ENCODE data around the gene NPAS3.

The NPAS3 gene

DNA sequence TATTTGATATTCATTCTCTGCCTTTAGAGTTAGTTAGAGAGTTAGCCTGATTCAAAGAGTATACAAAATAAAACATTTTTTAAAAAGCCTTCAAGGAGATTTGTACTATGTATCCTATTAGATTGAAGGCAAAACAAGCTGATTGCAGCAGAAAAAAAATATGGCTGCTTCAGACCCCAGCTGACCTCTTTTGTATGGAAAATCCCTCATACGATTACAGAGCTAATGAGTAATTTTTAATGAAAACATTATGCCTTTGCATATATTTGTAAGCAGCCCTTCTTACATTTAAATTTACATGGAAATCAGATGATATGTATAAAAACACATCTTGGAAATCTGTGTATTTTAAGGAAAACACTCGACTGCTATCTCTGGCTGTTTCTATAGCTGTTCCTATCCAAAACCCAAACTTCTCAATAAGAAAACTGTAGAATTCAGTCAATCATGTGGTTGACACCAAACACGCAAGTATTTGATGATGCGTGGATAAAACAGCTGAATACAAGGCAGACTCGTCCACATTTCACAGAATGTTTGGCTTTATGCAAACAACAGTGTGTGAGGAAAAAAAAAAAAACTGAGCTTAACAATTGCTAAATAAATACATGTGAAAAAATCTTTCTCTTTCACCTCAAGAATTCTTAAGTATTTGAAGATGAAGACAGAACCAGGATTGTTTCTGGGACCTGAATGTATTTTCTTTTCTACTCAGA is 736.9 kb downstream of the NPAS3 start:
- Histone ChIP-seq H3K79me2 (ENCODE audit: control insufficient read depth, insufficient read depth, low read length, poor library complexity) (no peaks in the 10 kb centered on the region), H3K4me2 (ENCODE audit: low read length) (no peak overlapping the region), H4K12ac (ENCODE audit: low read depth, low read length) (no peak overlapping the region), H3K27me3 (ENCODE audit: insufficient read depth, low read length) (no peaks in the 10 kb centered on the region), H3K9me3 (ENCODE audit: insufficient read depth, low read depth, low read length) (no peaks in the 10 kb centered on the region), H4K8ac (ENCODE audit: low read depth, low read length) (no peak overlapping the region), H2BK12ac (ENCODE audit: low read length) (no peak overlapping the region), H2BK5ac (ENCODE audit: low read depth, low read length, poor library complexity) (no peak overlapping the region), H3K23ac (ENCODE audit: low read length) (no peak overlapping the region), H3K27ac (ENCODE audit: low read depth, low read length) (no peak overlapping the region), H3K9ac (ENCODE audit: low read length) (no peak overlapping the region), H2AFZ (ENCODE audit: insufficient read depth, low read length, poor library complexity) (no peak overlapping the region), H3K18ac (ENCODE audit: low read length) (no peak overlapping the region), H3K14ac (ENCODE audit: low read length) (no peak overlapping the region), H3K4ac (ENCODE audit: low read depth, low read length) (no peak overlapping the region), H2AK5ac (ENCODE audit: low read length) (no peak overlapping the region), H2BK120ac (ENCODE audit: insufficient read depth, low read length, poor library complexity) (no peak overlapping the region), H3K4me1 (ENCODE audit: control insufficient read depth in 1 of 2, insufficient read depth in 2 of 2, low read length in 2 of 2) (peaks cover 0 to 6% of the 10 kb centered on the region in 2 experiments), H4K91ac (ENCODE audit: low read depth, low read length) (no peak overlapping the region), H3K36me3 (ENCODE audit: control insufficient read depth in 1 of 2, insufficient read depth in 2 of 2, low read length in 2 of 2) (no peaks in the 10 kb centered on the region), H3K4me3 (ENCODE audit: low read depth, low read length) (no peak overlapping the region), H3K79me1 (ENCODE audit: low read length) (no peaks in the 10 kb centered on the region)
- no CpG with 5 or more reads among the region's 5 CpGs for WGBS (ENCODE audit: extremely low coverage, insufficient coverage, insufficient read length)
- no peak for DNase-seq

DNA sequence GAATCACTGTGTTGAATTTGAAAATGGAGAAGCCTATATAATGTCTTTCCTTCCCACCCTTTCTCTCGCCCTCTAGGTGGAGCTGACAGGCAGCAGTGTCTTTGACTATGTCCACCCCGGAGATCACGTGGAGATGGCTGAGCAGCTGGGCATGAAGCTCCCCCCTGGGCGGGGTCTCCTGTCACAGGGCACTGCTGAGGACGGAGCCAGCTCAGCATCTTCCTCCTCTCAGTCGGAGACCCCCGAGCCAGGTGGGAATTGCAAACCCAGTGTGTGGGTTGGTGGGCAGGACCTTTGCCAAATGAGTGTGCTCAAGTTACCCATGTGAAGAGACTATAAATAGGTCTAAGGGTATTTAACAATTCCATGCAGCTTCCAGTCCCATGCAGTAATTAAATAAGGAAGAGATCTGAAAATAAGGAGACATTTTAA is 737.5 kb downstream of the NPAS3 start:
- H3K4me1 ChIP-seq (ENCODE audit: control insufficient read depth in 1 of 2, insufficient read depth in 2 of 2, low read length in 2 of 2), result peaks cover 0 to 6% of the 10 kb centered on the region in 2 experiments
- no peak overlapping the region for H3K4me3 ChIP-seq (ENCODE audit: low read depth, low read length)
- no peak overlapping the region for H3K4ac ChIP-seq (ENCODE audit: low read depth, low read length)
- H3K27ac ChIP-seq (ENCODE audit: low read depth, low read length), result no peak overlapping the region
- peak in 1 of 2 donors; percentile 21 for DNase-seq
- no peak overlapping the region for H3K9ac ChIP-seq (ENCODE audit: low read length)
- H2BK5ac ChIP-seq (ENCODE audit: low read depth, low read length, poor library complexity), result no peak overlapping the region
- no peaks in the 10 kb centered on the region for H3K79me1 ChIP-seq (ENCODE audit: low read length)
- no peak overlapping the region for H2AFZ ChIP-seq (ENCODE audit: insufficient read depth, low read length, poor library complexity)
- H4K8ac ChIP-seq (ENCODE audit: low read depth, low read length), result no peak overlapping the region
- no peak overlapping the region for H3K18ac ChIP-seq (ENCODE audit: low read length)
- WGBS (ENCODE audit: extremely low coverage, insufficient coverage, insufficient read length), result no CpG with 5 or more reads among the region's 7 CpGs
- H2BK120ac ChIP-seq (ENCODE audit: insufficient read depth, low read length, poor library complexity), result no peak overlapping the region
- no peaks in the 10 kb centered on the region for H3K79me2 ChIP-seq (ENCODE audit: control insufficient read depth, insufficient read depth, low read length, poor library complexity)
- no peaks in the 10 kb centered on the region for H3K36me3 ChIP-seq (ENCODE audit: control insufficient read depth in 1 of 2, insufficient read depth in 2 of 2, low read length in 2 of 2)
- H3K9me3 ChIP-seq (ENCODE audit: insufficient read depth, low read depth, low read length), result no peaks in the 10 kb centered on the region
- H3K27me3 ChIP-seq (ENCODE audit: insufficient read depth, low read length), result no peaks in the 10 kb centered on the region
- H2AK5ac ChIP-seq (ENCODE audit: low read length), result no peak overlapping the region
- H3K23ac ChIP-seq (ENCODE audit: low read length), result no peak overlapping the region
- H4K91ac ChIP-seq (ENCODE audit: low read depth, low read length), result no peak overlapping the region
- peak overlapping the region; percentile 11 for H2BK12ac ChIP-seq (ENCODE audit: low read length)
- no peak overlapping the region for H3K4me2 ChIP-seq (ENCODE audit: low read length)
- H3K14ac ChIP-seq (ENCODE audit: low read length), result no peak overlapping the region
- no peak overlapping the region for H4K12ac ChIP-seq (ENCODE audit: low read depth, low read length)

DNA sequence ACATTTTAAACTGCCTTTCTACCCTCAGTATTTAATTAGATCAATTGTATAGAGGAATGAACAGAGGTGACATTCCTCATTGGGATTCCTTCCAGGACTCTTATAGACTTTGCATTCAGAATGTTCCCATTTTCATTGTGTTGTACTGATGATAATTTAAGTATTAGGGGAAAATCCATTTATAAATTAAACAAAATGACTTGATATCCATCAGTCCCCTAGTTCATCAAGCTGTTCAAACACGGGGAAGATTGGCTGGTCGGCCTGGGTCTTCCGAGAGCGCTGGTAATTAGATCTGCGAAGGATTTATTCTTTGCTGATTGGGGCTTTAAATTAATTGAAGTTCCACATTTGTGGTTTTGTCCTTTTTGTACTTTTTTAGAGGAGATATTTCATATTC is 738.2 kb downstream of the NPAS3 start:
- Histone ChIP-seq H3K27ac (ENCODE audit: low read depth, low read length) (no peak overlapping the region), H3K18ac (ENCODE audit: low read length) (no peak overlapping the region), H3K4me1 (ENCODE audit: control insufficient read depth in 1 of 2, insufficient read depth in 2 of 2, low read length in 2 of 2) (peaks cover 0 to 6% of the 10 kb centered on the region in 2 experiments), H3K79me1 (ENCODE audit: low read length) (no peaks in the 10 kb centered on the region), H3K4me3 (ENCODE audit: low read depth, low read length) (no peak overlapping the region), H2BK120ac (ENCODE audit: insufficient read depth, low read length, poor library complexity) (no peak overlapping the region), H3K4ac (ENCODE audit: low read depth, low read length) (no peak overlapping the region), H2AK5ac (ENCODE audit: low read length) (no peak overlapping the region), H4K8ac (ENCODE audit: low read depth, low read length) (no peak overlapping the region), H3K14ac (ENCODE audit: low read length) (no peak overlapping the region), H2BK5ac (ENCODE audit: low read depth, low read length, poor library complexity) (no peak overlapping the region), H4K91ac (ENCODE audit: low read depth, low read length) (no peak overlapping the region), H3K23ac (ENCODE audit: low read length) (no peak overlapping the region), H3K79me2 (ENCODE audit: control insufficient read depth, insufficient read depth, low read length, poor library complexity) (no peaks in the 10 kb centered on the region), H3K36me3 (ENCODE audit: control insufficient read depth in 1 of 2, insufficient read depth in 2 of 2, low read length in 2 of 2) (no peaks in the 10 kb centered on the region), H2BK12ac (ENCODE audit: low read length) (no peak overlapping the region), H3K4me2 (ENCODE audit: low read length) (no peak overlapping the region), H3K9ac (ENCODE audit: low read length) (no peak overlapping the region), H3K27me3 (ENCODE audit: insufficient read depth, low read length) (no peaks in the 10 kb centered on the region), H4K12ac (ENCODE audit: low read depth, low read length) (no peak overlapping the region), H2AFZ (ENCODE audit: insufficient read depth, low read length, poor library complexity) (no peak overlapping the region), H3K9me3 (ENCODE audit: insufficient read depth, low read depth, low read length) (no peaks in the 10 kb centered on the region)
- no peak for DNase-seq
- no CpG with 5 or more reads among the region's 5 CpGs for WGBS (ENCODE audit: extremely low coverage, insufficient coverage, insufficient read length)

DNA sequence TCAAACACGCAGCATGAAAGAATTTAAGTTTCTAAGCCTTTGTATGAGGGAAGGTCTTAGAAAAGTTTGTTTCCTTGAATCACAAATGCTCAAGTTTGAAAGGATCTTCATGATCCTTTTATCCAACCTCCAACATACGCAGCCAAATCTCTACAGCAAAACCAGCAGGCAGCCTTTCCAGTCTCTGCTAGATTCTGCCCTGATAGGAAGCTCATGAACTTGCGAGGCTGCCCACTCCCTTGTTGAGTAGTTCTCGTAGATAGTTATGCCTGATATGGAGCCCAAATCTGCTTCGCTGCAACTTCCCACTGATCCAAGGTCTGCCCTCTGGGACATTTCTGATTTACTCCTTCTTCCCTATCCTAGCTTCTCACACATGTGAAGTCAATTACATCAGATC is 739.3 kb downstream of the NPAS3 start:
- Histone ChIP-seq H3K23ac (ENCODE audit: low read length) (no peak overlapping the region), H3K27me3 (ENCODE audit: insufficient read depth, low read length) (no peaks in the 10 kb centered on the region), H2BK12ac (ENCODE audit: low read length) (peak overlapping the region; percentile 45), H2BK120ac (ENCODE audit: insufficient read depth, low read length, poor library complexity) (no peak overlapping the region), H2AK5ac (ENCODE audit: low read length) (no peak overlapping the region), H4K12ac (ENCODE audit: low read depth, low read length) (no peak overlapping the region), H3K4me3 (ENCODE audit: low read depth, low read length) (no peak overlapping the region), H4K91ac (ENCODE audit: low read depth, low read length) (no peak overlapping the region), H3K79me2 (ENCODE audit: control insufficient read depth, insufficient read depth, low read length, poor library complexity) (no peaks in the 10 kb centered on the region), H3K27ac (ENCODE audit: low read depth, low read length) (no peak overlapping the region), H3K14ac (ENCODE audit: low read length) (no peak overlapping the region), H3K9ac (ENCODE audit: low read length) (no peak overlapping the region), H2BK5ac (ENCODE audit: low read depth, low read length, poor library complexity) (no peak overlapping the region), H4K8ac (ENCODE audit: low read depth, low read length) (no peak overlapping the region), H3K79me1 (ENCODE audit: low read length) (no peaks in the 10 kb centered on the region), H3K4me1 (ENCODE audit: control insufficient read depth in 1 of 2, insufficient read depth in 2 of 2, low read length in 2 of 2) (peaks cover 0 to 6% of the 10 kb centered on the region in 2 experiments), H3K4ac (ENCODE audit: low read depth, low read length) (no peak overlapping the region), H3K9me3 (ENCODE audit: insufficient read depth, low read depth, low read length) (no peaks in the 10 kb centered on the region), H3K36me3 (ENCODE audit: control insufficient read depth in 1 of 2, insufficient read depth in 2 of 2, low read length in 2 of 2) (no peaks in the 10 kb centered on the region), H3K18ac (ENCODE audit: low read length) (peak overlapping the region; percentile 76), H2AFZ (ENCODE audit: insufficient read depth, low read length, poor library complexity) (no peak overlapping the region), H3K4me2 (ENCODE audit: low read length) (no peak overlapping the region)
- WGBS (ENCODE audit: extremely low coverage, insufficient coverage, insufficient read length), result no CpG with 5 or more reads among the region's 5 CpGs
- DNase-seq, result peak; percentile 10 to 44

All from trophoblast cell (in vitro differentiated cells and primary cell).